Measurements from ENCODE around the gene DPYSL5.

DPYSL5 gene

DNA sequence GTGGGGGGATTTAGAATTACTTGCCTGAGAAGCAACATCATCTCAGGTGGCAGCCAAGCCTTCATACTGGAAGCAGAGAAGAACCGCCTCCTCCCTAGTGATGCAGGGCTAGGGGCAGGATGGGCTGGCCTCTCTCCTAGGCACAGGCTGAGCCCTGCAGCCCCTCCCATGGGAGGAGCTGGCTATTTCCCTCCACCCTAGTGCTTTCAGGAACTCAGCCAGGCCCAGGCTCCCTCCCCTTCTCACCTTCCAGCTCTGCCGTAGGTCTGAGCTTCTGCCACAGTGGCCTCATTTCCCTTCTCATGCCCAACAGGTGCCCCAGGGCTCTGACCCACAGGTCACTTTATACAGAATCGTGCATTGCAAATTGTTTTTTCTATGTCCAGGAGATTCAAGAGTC, 31.0 kb upstream of the DPYSL5 start:
- no peaks in the 10 kb centered on the region for H3K27me3 ChIP-seq (replicated peaks; ENCODE audit: control insufficient read depth, insufficient read depth, low read length)
- no peak overlapping the region for H3K4me3 ChIP-seq (replicated peaks; ENCODE audit: low read depth, low read length)
- DNase-seq (ENCODE audit: extremely low read depth, insufficient read length): no peak
- no peaks in the 10 kb centered on the region for H3K36me3 ChIP-seq (ENCODE audit: control insufficient read depth, insufficient read depth, low read length)
- TF ChIP-seq, protein P1, sequence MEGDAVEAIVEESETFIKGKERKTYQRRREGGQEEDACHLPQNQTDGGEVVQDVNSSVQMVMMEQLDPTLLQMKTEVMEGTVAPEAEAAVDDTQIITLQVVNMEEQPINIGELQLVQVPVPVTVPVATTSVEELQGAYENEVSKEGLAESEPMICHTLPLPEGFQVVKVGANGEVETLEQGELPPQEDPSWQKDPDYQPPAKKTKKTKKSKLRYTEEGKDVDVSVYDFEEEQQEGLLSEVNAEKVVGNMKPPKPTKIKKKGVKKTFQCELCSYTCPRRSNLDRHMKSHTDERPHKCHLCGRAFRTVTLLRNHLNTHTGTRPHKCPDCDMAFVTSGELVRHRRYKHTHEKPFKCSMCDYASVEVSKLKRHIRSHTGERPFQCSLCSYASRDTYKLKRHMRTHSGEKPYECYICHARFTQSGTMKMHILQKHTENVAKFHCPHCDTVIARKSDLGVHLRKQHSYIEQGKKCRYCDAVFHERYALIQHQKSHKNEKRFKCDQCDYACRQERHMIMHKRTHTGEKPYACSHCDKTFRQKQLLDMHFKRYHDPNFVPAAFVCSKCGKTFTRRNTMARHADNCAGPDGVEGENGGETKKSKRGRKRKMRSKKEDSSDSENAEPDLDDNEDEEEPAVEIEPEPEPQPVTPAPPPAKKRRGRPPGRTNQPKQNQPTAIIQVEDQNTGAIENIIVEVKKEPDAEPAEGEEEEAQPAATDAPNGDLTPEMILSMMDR (IDR thresholded peaks at IDR 0.05; ENCODE audit: insufficient read depth, low read length, poor library complexity, severe bottlenecking): no peak

DNA sequence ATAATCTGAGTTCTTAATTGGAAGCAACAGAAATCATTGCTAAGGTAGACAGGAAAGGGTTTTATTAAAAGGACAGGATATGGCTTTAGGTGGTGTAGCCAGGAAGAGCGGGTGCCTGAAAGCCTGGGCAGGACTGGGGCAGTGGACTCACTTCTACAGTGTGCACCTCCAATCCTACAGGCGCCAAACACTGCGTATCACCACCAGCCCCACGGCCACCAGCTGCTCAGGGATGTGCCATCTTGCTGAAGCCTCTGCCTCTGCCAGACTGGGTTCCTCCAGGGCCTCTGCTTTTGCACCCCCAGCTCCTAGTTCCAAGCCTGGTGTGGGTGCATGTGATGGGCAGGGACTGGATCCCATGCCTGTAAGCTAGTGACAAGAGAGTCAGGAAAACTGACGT, 29.7 kb upstream of the DPYSL5 start:
- TF ChIP-seq, protein P1 (IDR thresholded peaks at IDR 0.05; ENCODE audit: insufficient read depth, low read length, poor library complexity, severe bottlenecking): no peak
- DNase-seq (ENCODE audit: extremely low read depth, insufficient read length): no peak

GRCh38 chr2:26818972-26819371, 29.0 kb upstream of the DPYSL5 start:
- Histone ChIP-seq H3K36me3 (ENCODE audit: control insufficient read depth, insufficient read depth, low read length) (no peaks in the 10 kb centered on the region), H3K27me3 (replicated peaks; ENCODE audit: control insufficient read depth, insufficient read depth, low read length) (no peaks in the 10 kb centered on the region), H3K4me3 (replicated peaks; ENCODE audit: low read depth, low read length) (no peak overlapping the region)
- DNase-seq (ENCODE audit: extremely low read depth, insufficient read length): no peak
- TF ChIP-seq, protein P1 (IDR thresholded peaks at IDR 0.05; ENCODE audit: insufficient read depth, low read length, poor library complexity, severe bottlenecking): no peak

More for the DNA sequence above, 29.7 kb upstream of the DPYSL5 start:
- Histone ChIP-seq H3K27me3 (replicated peaks; ENCODE audit: control insufficient read depth, insufficient read depth, low read length) (no peaks in the 10 kb centered on the region), H3K36me3 (ENCODE audit: control insufficient read depth, insufficient read depth, low read length) (no peaks in the 10 kb centered on the region), H3K4me3 (replicated peaks; ENCODE audit: low read depth, low read length) (no peak overlapping the region)

DNA sequence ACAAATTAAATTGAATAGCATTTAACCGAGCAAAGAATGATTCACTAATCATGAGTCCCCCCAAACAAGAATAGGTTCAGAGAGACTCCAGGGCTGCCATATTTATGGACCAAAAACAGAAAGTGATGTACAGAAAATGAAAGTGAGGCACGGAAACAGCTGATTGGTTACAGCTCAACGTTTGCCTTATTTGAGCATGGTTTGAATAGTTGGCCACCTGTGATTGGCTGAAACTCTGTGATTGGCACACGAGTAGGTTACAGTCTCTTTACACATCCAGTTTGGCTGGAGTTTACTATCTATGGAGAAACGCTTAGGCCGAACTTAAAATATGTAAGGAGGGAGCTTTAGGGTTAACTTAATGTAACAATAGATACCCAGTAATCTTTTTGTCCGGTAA, 27.0 kb upstream of the DPYSL5 start:
- H3K36me3 ChIP-seq (ENCODE audit: control insufficient read depth, insufficient read depth, low read length): no peaks in the 10 kb centered on the region
- no peak for DNase-seq (ENCODE audit: extremely low read depth, insufficient read length)
- TF ChIP-seq, protein P1 (IDR thresholded peaks at IDR 0.05; ENCODE audit: insufficient read depth, low read length, poor library complexity, severe bottlenecking): no peak
- no peak overlapping the region for H3K4me3 ChIP-seq (replicated peaks; ENCODE audit: low read depth, low read length)
- H3K27me3 ChIP-seq (replicated peaks; ENCODE audit: control insufficient read depth, insufficient read depth, low read length): no peaks in the 10 kb centered on the region

DNA sequence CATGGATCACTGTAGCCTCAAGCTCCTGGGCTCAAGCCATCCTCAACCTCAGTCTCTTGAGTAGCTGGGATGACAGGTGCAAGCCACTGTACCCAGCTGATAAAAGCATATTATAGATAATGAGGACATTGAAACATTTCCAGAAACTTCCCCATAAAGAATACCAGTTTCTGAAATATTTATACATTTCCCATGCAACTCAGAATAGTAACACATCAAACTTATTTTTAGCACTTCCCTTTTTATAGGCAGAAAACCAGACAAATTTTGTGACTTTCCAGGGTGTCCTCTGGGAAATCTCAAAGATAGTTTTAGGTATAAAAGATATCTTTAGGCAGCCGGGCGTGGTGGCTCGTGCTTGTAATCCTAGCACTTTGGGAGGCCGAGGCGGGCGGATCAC, 25.1 kb upstream of the DPYSL5 start:
- no peaks in the 10 kb centered on the region for H3K27me3 ChIP-seq (replicated peaks; ENCODE audit: control insufficient read depth, insufficient read depth, low read length)
- H3K36me3 ChIP-seq (ENCODE audit: control insufficient read depth, insufficient read depth, low read length): no peaks in the 10 kb centered on the region
- no peak for DNase-seq (ENCODE audit: extremely low read depth, insufficient read length)
- TF ChIP-seq, protein P1 (IDR thresholded peaks at IDR 0.05; ENCODE audit: insufficient read depth, low read length, poor library complexity, severe bottlenecking): no peak
- no peak overlapping the region for H3K4me3 ChIP-seq (replicated peaks; ENCODE audit: low read depth, low read length)
